Endothelial cell (in vitro differentiated cells): ENCODE data around the gene PTPRT. TPM values are rescaled to one million over a fixed set of nuclear protein-coding genes. Genes with fewer than 3 reads are reported as not detected.

Source experiments
- DNase-seq: peaks from one replicate; pipeline ENCODE4 v3.0.0; 2021; ENCODE audit warnings: low spot score
- H3K27ac Mint-ChIP-seq: one replicate; pipeline ENCODE4 v1.8.0; 2021; ENCODE audit warnings: mixed read lengths, inconsistent platforms; ENCODE audit not compliant: unreplicated experiment
- H3K27me3 Mint-ChIP-seq: one replicate; pipeline ENCODE4 v1.8.0; 2021; ENCODE audit warnings: mild to moderate bottlenecking, moderate library complexity, mixed read lengths, inconsistent platforms; ENCODE audit not compliant: unreplicated experiment
- H3K36me3 Mint-ChIP-seq: one replicate; pipeline ENCODE4 v1.8.0; 2021; ENCODE audit warnings: mild to moderate bottlenecking, low read depth, mixed read lengths, inconsistent platforms; ENCODE audit not compliant: unreplicated experiment
- H3K4me1 Mint-ChIP-seq: one replicate; pipeline ENCODE4 v1.8.0; 2021; ENCODE audit warnings: mild to moderate bottlenecking, mixed read lengths, inconsistent platforms; ENCODE audit not compliant: unreplicated experiment
- H3K4me3 Mint-ChIP-seq: one replicate; pipeline ENCODE4 v1.8.0; 2021; ENCODE audit warnings: mild to moderate bottlenecking, mixed read lengths, inconsistent platforms; ENCODE audit not compliant: unreplicated experiment
- H3K9me3 Mint-ChIP-seq: one replicate; pipeline ENCODE4 v1.8.0; 2021; ENCODE audit warnings: mixed read lengths, inconsistent platforms; ENCODE audit not compliant: unreplicated experiment
- total RNA-seq: library from RNA; stranded (reverse); fragmentation: NEBNext Ultra II Directional; extraction: Animal tissue kit (Norgen Biotek cat#: 25700); gene quantifications from one replicate; pipeline ENCODE4 v1.2.1, GENCODE V29; 2021; ENCODE audit not compliant: unreplicated experiment
- TF ChIP-seq, protein P1 (sequence below): fragments of 200-600 bp; sonication (generic); IDR thresholded peaks from one replicate; pipeline ENCODE4 v1.5.0; 2021; ENCODE audit warnings: antibody characterized with exemption; ENCODE audit not compliant: unreplicated experiment

The PTPRT gene
- total RNA-seq, 1 donor from 2014 or later: 0.10 TPM

DNA sequence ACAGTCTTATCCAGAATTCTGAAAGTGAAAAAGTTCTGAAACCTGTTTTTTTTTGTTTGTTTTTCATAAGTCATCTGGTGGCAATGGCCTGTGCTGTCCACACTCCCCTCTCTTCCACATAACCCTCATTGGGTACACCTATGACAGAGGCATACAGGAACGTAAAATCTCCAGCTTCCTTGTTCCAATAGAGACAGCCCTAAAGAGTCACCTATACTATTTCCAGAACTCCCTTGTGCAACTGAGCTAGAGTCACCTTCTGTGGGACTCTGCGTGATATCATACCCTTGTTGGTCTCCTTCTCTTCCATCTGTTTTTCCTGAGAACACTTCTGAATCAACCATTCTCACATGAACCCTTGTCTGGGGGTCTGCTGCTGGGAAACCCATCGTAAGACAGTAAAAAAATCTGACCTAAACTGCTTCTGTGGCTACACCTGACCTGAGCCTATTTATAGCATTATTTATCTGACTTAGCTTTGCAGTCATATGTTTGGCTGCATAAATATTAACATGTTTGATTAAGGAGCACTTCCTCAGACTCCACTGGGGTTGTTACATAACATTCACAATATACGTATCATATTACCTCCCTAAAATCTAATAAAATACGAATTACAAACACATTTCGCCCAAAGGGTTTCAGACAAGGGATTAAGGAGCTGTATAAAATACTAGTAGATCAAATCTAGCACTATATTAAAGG is 151.9 kb downstream of the PTPRT start:
- peaks cover 4% of the 10 kb centered on the region for H3K27me3 Mint-ChIP-seq
- H3K36me3 Mint-ChIP-seq: no peaks in the 10 kb centered on the region
- no peaks in the 10 kb centered on the region for H3K4me1 Mint-ChIP-seq
- TF ChIP-seq, protein P1, sequence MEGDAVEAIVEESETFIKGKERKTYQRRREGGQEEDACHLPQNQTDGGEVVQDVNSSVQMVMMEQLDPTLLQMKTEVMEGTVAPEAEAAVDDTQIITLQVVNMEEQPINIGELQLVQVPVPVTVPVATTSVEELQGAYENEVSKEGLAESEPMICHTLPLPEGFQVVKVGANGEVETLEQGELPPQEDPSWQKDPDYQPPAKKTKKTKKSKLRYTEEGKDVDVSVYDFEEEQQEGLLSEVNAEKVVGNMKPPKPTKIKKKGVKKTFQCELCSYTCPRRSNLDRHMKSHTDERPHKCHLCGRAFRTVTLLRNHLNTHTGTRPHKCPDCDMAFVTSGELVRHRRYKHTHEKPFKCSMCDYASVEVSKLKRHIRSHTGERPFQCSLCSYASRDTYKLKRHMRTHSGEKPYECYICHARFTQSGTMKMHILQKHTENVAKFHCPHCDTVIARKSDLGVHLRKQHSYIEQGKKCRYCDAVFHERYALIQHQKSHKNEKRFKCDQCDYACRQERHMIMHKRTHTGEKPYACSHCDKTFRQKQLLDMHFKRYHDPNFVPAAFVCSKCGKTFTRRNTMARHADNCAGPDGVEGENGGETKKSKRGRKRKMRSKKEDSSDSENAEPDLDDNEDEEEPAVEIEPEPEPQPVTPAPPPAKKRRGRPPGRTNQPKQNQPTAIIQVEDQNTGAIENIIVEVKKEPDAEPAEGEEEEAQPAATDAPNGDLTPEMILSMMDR: no peak
- H3K27ac Mint-ChIP-seq: no peak overlapping the region
- H3K4me3 Mint-ChIP-seq: no peak overlapping the region
- H3K9me3 Mint-ChIP-seq: peaks cover 13% of the 10 kb centered on the region
- no peak for DNase-seq

DNA sequence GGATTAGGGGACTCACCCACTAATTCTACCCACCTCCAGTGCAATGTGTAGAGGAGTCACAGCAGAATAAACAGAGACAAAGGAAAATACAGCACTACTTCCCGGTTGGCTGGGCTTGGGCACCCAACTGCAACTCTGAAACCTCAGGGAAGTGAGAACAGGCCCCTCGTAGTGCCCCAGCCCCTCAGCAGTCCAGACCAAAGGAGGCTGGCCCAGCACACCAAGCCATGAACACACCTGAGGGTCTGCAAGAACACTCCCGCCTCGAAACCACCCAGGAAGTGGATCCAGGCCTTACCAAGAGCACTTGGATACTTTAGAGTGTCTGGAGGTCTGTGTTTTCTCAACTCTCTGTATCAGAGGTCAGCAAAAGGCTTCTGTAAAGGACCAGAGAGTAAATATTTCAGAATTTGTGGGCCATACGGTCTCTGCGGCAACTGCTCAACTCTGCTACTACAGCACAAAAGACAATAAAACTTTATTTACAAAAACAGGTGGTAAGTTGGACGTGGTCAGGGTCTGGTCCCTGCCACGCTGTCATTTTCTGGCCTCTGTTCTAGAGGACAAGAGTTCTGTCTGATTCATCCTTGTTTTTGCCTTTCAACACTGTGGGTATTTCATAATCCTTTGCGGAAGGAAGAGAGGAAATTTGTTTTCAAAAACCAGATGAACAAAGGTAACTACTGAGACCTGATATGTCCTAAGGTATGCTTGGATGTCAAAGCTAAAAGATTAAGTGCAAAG is 154.6 kb downstream of the PTPRT start:
- DNase-seq: no peak
- peaks cover 18% of the 10 kb centered on the region for H3K9me3 Mint-ChIP-seq

DNA sequence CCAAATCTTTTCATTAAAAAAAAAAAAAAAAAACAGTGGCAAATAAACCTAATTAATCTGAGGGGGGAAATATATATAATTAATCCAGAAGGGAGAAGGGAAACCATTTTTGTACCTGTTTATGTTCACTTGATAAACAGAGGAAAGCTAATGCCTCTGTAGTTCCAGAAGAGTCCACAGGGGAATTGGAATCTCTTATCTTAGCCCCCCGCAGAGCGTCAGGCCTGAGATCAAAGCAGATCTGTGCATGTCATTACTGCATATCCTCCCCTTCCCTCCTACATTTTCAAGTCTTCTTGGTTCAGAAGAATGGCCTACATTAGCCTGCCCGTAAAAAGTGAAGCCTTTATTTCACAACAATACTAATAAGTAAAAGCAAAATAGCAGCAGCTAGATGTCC is 157.2 kb downstream of the PTPRT start:
- peaks cover 25% of the 10 kb centered on the region for H3K9me3 Mint-ChIP-seq
- TF ChIP-seq, protein P1: no peak
- no peak overlapping the region for H3K27ac Mint-ChIP-seq
- H3K4me1 Mint-ChIP-seq: no peaks in the 10 kb centered on the region
- peaks cover 4% of the 10 kb centered on the region for H3K27me3 Mint-ChIP-seq
- no peak overlapping the region for H3K4me3 Mint-ChIP-seq
- no peaks in the 10 kb centered on the region for H3K36me3 Mint-ChIP-seq
- DNase-seq: no peak

More for the DNA sequence above, 154.6 kb downstream of the PTPRT start:
- Mint-ChIP-seq H3K27me3 (peaks cover 2% of the 10 kb centered on the region), H3K27ac (no peak overlapping the region), H3K4me1 (no peaks in the 10 kb centered on the region), H3K36me3 (no peaks in the 10 kb centered on the region), H3K4me3 (no peak overlapping the region)
- TF ChIP-seq, protein P1: no peak

DNA sequence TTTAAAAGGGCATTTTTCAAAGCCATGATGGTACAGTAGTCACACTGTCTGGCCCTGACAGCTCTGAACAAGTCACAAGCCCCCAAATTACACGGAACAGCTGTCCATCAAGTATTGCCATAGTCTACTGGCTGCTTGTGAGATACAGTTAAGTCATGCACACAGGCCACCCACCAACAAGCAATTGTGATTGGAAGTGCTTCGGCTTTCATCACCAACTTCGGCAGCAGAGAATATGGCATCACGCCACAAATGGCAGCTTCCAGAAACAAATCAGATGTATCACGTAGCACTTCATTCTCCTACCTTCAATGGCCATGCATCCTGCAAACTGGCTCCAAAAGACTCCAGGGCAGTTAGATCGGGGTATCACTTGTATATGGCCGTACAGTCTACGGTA is 160.5 kb downstream of the PTPRT start:
- DNase-seq: no peak
- no peak overlapping the region for H3K27ac Mint-ChIP-seq
- TF ChIP-seq, protein P1: no peak
- no peak overlapping the region for H3K4me3 Mint-ChIP-seq
- H3K36me3 Mint-ChIP-seq: no peaks in the 10 kb centered on the region
- no peaks in the 10 kb centered on the region for H3K4me1 Mint-ChIP-seq
- peaks cover 2% of the 10 kb centered on the region for H3K27me3 Mint-ChIP-seq
- peaks cover 35% of the 10 kb centered on the region for H3K9me3 Mint-ChIP-seq

DNA sequence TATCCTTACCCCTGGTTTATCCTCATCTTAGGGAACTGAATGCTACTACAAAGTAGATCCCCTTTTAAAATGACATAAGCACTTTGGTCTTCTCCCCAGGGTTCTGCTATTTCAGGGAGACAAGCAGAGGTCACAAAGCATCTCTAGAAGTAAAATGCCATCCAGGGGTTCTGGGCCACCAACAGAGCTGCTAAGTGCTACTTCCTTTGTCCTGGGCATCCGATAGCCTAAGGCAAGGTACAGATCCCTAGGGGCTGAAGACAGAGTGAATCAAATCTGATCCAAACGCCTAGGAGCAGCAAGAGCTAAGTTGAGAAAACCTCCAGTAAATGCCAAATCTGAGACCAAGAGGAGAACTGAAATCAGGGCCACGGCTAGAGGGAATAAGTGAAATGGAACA is 161.2 kb downstream of the PTPRT start:
- H3K36me3 Mint-ChIP-seq: no peaks in the 10 kb centered on the region
- peaks cover 2% of the 10 kb centered on the region for H3K27me3 Mint-ChIP-seq
- TF ChIP-seq, protein P1: no peak
- no peak overlapping the region for H3K27ac Mint-ChIP-seq
- DNase-seq: no peak
- no peaks in the 10 kb centered on the region for H3K4me1 Mint-ChIP-seq
- H3K4me3 Mint-ChIP-seq: no peak overlapping the region
- H3K9me3 Mint-ChIP-seq: peaks cover 35% of the 10 kb centered on the region
